Measurements from ENCODE around the gene NTSR2. TPM values are rescaled to one million over a fixed set of nuclear protein-coding genes. Genes with fewer than 3 reads are reported as not detected.

Gene NTSR2
- total and polyA plus RNA-seq, 2 of the 8 experiments (the other 6 are each of a cell fraction or from before 2014, with no cell fraction given) = 0.05 TPM; not detected in 1

GRCh38 chr2:11682590-11682915 lies 12.6 kb upstream of the NTSR2 start:
- no peak overlapping the region for H3K23ac ChIP-seq (ENCODE audit: insufficient read length)
- no peak overlapping the region for H2BK5ac ChIP-seq (ENCODE audit: low read depth, low read length)
- no peaks in the 10 kb centered on the region for H3K9me3 ChIP-seq (ENCODE audit: insufficient read depth in 2 of 2, low read depth in 1 of 2, low read length in 1 of 2)
- H3K79me1 ChIP-seq (ENCODE audit: low read depth, low read length) = no peaks in the 10 kb centered on the region
- H3K9ac ChIP-seq (replicated peaks in 1 of 4; ENCODE audit: extremely low read depth in 1 of 4, low read depth in 3 of 4, low read length in 3 of 4) = no peak overlapping the region
- no peaks in the 10 kb centered on the region for H3K36me3 ChIP-seq (ENCODE audit: control insufficient read depth in 2 of 4, insufficient read depth in 4 of 4, low read length in 3 of 4)
- H3K79me2 ChIP-seq (ENCODE audit: control insufficient read depth in 1 of 2, insufficient read depth in 2 of 2, low read length in 2 of 2) = no peaks in the 10 kb centered on the region
- H2BK20ac ChIP-seq (ENCODE audit: low read length) = no peak overlapping the region
- H2AK5ac ChIP-seq (ENCODE audit: low read depth, low read length) = no peak overlapping the region
- no peaks in the 10 kb centered on the region for H3K23me2 ChIP-seq (ENCODE audit: low read depth, low read length)
- H4K5ac ChIP-seq (ENCODE audit: insufficient read length, low read depth, low read length) = no peak overlapping the region
- no peak overlapping the region for H3K4me3 ChIP-seq (ENCODE audit: extremely low read depth in 1 of 4, insufficient read depth in 2 of 4, low read depth in 3 of 4, low read length in 4 of 4)
- no peak overlapping the region for H2AFZ ChIP-seq (ENCODE audit: low read length)
- H3K4ac ChIP-seq (replicated peaks; ENCODE audit: insufficient read length, low read depth, low read length) = no peak overlapping the region
- H4K91ac ChIP-seq (replicated peaks; ENCODE audit: insufficient read length, low read length) = no peak overlapping the region
- no peak overlapping the region for H2BK120ac ChIP-seq (replicated peaks; ENCODE audit: low read depth, low read length)
- peaks cover 0 to under 1% (median 0%) of the 10 kb centered on the region in 4 experiments; a peak in 1 of 7 replicates for H3K27me3 ChIP-seq (replicated peaks in 1 of 4; ENCODE audit: control insufficient read depth in 3 of 4, extremely low read depth in 1 of 4, insufficient read depth in 3 of 4, low read length in 3 of 4)
- ChIA-PET POLR2A (ENCODE audit: partially characterized antibody) (no interaction called here), CTCF (ENCODE audit: partially characterized antibody) (interaction anchor here (0.7 to 8.1 kb wide), 23 partner anchors 8 to 206 kb away, joined by 3 to 91 read pairs (median 6); partner anchors contain the start of gene NTSR2)
- TF ChIP-seq EP300 (IDR thresholded peaks at IDR 0.05; ENCODE audit: borderline replicate concordance in 1 of 2, low read depth in 2 of 2, low read length in 2 of 2) (no peak), PHF8 (conservative IDR thresholded peaks at IDR 0.05; ENCODE audit: low read depth, low read length) (no peak), JUN (IDR thresholded peaks at IDR 0.05; ENCODE audit: low read depth, low read length) (no peak), ZNF274 (IDR thresholded peaks at IDR 0.05; ENCODE audit: borderline replicate concordance, extremely low read depth, low read length) (no peak), YY1 (IDR thresholded peaks at IDR 0.05; ENCODE audit: low read depth, low read length) (no peak), TAF1 (IDR thresholded peaks at IDR 0.05; ENCODE audit: low read depth, low read length) (no peak), SIRT6 (IDR thresholded peaks at IDR 0.05; ENCODE audit: low read length) (no peak), RNF2 (IDR thresholded peaks at IDR 0.05; ENCODE audit: borderline replicate concordance, low read depth, low read length, missing control alignments, poor library complexity, severe bottlenecking) (no peak), KDM4A (IDR thresholded peaks at IDR 0.05; ENCODE audit: low read depth, low read length, severe bottlenecking) (no peak), SP4 (IDR thresholded peaks at IDR 0.05; ENCODE audit: low read length) (no peak), NRF1 (IDR thresholded peaks at IDR 0.05; ENCODE audit: low read depth, low read length) (no peak)
- no peak overlapping the region for H4K8ac ChIP-seq (ENCODE audit: extremely low read depth, insufficient read depth, low read length)
- H3K4me1 ChIP-seq (replicated peaks in 1 of 4; ENCODE audit: control insufficient read depth in 3 of 4, insufficient read depth in 4 of 4, low read length in 3 of 4) = peaks cover 3 to 8% (median 6%) of the 10 kb centered on the region in 4 experiments; a peak in 5 of 7 replicates
- no peak overlapping the region for H2BK15ac ChIP-seq (ENCODE audit: low read length)
- no peak overlapping the region for H3K4me2 ChIP-seq (ENCODE audit: insufficient read depth in 1 of 2, low read depth in 2 of 2, low read length in 2 of 2)
- no peak overlapping the region for H3K56ac ChIP-seq (replicated peaks; ENCODE audit: insufficient read length, low read depth, low read length)
- H3K27ac ChIP-seq (ENCODE audit: low read depth, low read length) = no peak overlapping the region
- no peak overlapping the region for H3K18ac ChIP-seq (ENCODE audit: extremely low read depth, low read length)
- no peaks in the 10 kb centered on the region for H4K20me1 ChIP-seq (replicated peaks in 1 of 2; ENCODE audit: control insufficient read depth in 1 of 2, insufficient read depth in 2 of 2, low read length in 2 of 2)
- no peak for FAIRE-seq
- no peak overlapping the region for H3K14ac ChIP-seq (ENCODE audit: insufficient read length)
- whole genome bisulfite sequencing, 2 experiments (ENCODE audit: extremely low coverage in 1 of 2, insufficient coverage in 1 of 2, insufficient read length in 1 of 2, insufficient replicate concordance in 2 of 2, low coverage in 1 of 2, low lambda C conversion rate in 2 of 2, missing lambda C conversion rate in 1 of 2) = 90% methylated on average over 8 of the region's 8 CpGs; no CpG with 5 or more reads in 1 of the 2 experiments
- DNase-seq (ENCODE audit: low read depth in 1 of 2, low spot score in 2 of 2) = no peak
- H2BK12ac ChIP-seq (ENCODE audit: low read depth, low read length) = no peak overlapping the region
